Raji (cell line): Measurements from ENCODE around the gene TENM4.

Experiments
- POLR2A ChIP-seq: IDR thresholded peaks from 2 replicates; pipeline ENCODE4 v1.6.1; 2011; ENCODE audit warnings: low read depth, low read length, control low read depth; ENCODE audit not compliant: insufficient read depth

Gene TENM4

DNA sequence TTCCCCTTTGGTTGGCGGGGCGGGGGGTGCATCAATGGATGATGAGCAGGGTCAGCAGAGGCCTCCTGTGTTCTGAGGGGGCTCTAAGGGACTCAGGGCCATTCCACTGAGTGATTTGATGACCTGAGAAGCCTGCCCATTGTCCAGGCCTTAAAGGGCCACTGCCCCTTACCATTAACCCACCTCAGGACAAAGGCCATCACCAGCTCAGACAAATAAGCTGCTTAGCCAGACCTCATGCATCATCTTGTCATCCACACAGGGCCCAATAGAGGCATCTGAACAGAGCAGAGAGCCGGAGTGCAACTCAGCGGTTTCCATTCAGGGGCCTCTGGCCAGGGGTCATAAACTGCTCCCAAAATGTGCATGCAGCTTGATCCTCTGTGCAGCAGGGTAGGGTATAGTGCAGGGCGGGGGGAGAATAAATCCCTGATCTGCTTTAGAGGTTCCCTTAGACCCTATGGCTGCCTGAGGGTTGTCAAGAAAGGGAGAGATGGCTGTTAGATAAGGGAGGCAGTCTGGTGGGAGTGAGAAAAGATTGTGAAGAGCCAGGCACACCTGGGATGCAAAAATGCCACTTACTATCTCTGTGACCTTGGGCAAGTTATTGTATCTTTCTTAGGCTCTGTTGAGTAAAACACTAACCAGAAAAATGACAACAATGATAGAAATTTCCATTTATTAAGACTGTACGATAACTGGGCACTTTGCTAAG, 490.7 kb downstream of the TENM4 start:
- TF ChIP-seq POLR2A, result no peak

DNA sequence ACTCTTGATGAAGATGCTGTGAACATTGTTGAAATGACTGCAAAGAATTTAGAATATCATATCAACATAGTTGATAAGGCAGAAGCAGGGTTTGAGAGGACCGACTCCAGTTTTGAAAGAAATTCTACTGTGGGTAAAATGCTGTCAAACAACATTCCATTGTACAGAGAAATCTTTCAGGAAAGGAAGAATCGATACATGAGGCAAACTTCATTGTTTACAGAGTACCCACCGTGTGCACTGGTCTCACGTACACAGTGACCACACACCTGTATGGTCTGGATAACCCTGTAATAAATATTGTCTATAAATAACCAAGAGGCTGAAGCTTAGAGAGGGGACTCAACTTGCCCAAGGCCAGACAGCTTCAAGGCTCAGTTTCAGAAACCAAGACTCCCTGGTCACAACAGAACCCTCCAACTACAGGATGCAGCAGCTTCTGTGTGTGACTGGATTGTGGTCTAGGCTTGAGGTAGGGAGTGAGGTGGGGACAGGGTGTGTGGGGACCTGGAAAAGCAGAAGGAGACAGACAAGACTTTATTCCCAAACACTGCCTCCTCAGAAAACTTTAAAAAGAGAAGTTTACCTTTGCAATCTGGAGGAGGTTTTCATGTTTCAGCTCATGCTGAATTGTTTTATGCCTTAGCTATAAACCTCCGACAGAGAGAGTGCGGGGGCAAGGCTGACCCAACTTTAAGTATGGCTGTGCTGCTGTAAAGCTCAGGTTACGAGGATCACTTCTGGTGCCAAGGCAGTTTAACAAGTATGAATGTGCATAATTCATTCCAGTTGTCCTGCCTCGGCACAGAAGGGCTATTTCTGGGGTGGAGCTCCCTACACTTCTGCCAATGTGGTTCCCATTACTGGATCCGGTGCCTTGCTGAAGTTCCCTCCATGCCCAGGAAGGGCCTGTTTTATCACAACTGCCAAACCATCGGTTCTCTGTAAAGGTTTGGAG, 493.6 kb downstream of the TENM4 start:
- no peak for TF ChIP-seq POLR2A

DNA sequence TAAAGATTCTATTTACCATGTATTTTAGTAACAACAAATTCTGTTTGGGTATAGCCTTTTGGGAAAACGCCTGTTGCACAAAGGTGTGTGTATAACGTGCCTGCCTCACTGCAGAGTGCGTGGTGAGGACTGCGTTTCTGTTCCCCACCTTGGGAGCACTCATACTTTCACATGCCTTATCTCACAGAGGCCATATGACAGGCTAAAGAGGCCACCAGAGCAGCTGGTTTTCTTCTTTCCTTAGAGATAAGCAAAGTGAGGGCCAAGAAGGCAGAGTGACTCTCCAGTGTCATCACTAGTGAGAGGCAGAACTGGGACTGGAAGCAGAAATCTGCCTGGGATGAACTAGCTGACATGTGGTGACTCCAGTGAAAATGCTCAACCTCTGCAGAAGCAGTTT, 497.0 kb downstream of the TENM4 start:
- no peak for TF ChIP-seq POLR2A

GRCh38 chr11:78943154-78943553, 497.7 kb downstream of the TENM4 start:
- TF ChIP-seq POLR2A, result no peak

DNA sequence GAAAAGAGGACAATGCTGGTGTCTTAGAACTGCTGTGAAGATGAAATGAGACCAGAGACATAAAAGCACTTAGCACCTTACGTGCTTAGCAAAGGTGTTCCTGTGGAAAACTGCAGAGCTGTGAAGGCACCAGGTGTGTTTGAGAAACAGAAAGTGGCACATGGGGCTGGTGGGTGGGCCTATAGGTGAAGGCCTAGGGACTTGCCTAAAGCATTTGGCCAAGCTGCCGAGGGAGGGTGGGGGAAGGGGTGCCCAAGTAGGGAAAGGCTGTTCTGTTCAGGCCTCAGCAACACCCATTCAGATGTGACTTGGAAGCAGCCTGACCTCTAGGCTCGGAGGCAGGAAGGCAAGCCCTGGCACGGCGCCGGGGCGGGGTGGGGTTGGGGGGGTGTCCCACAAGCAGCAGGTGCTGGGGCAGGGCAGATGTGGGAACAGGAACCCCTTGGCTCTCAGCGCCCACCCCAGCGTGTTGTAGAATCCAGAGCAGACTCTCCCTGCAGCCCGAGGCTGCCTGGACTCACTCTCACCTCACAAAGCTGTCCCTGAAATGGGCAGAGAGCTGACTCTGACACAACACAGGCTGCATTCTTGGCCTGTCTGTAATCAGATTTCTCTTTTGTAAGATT, 499.5 kb downstream of the TENM4 start:
- TF ChIP-seq POLR2A, result no peak

DNA sequence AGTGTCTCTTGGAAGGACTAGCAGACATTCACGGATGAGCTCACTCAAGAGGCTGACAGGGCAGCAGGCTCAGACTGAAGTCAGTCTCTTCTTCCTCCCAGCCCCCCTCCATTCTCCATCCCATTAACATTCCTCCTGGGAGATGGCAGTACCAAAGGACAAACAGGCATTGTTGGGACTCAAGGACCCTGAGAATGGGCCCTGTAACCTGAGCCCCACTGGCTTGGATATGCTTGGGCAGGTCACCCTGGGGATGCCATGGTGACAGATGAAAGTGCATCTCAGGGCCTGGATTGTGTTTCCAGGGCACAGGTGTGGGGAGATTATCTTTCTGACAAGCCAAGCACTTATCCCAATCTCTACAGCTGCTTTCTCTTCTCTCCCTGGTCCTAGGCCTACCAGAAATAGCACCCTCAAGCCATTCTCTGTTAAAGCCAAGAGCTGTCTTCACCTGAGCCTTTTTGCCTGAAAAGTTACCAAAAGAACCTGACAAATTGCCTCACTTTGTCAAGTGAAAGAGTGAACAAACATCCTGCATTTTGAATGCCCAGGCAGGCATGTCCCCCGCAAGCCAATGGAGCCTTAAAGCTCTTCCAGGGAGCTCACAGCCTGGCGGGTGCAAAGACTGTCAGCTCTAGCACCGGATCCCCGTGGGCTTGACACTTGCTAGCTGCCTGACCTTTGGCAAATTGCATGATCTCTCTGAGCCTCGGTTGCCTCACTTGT, 500.2 kb downstream of the TENM4 start:
- TF ChIP-seq POLR2A, result no peak

DNA sequence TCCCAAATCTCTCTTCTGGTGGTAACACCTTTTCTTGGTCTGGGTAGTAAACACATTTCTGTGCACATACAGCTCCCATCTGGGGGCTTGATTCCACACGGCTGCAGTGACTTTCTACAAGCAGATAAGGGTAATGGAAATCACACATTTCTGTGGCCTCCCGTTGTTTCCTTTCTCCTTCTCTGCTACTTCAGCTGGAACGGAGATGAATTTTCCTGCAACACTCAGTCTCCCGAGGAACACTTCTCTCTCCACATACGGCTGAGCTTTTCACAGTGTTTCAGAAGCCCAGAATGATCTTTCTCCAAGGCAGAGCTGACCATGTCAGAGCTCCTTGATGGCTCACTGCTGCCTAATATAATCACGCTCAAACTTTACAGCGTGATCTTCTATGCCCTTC, 501.9 kb downstream of the TENM4 start:
- no peak for TF ChIP-seq POLR2A

GRCh38 chr11:78938036-78938435, 502.8 kb downstream of the TENM4 start:
- no peak for TF ChIP-seq POLR2A

DNA sequence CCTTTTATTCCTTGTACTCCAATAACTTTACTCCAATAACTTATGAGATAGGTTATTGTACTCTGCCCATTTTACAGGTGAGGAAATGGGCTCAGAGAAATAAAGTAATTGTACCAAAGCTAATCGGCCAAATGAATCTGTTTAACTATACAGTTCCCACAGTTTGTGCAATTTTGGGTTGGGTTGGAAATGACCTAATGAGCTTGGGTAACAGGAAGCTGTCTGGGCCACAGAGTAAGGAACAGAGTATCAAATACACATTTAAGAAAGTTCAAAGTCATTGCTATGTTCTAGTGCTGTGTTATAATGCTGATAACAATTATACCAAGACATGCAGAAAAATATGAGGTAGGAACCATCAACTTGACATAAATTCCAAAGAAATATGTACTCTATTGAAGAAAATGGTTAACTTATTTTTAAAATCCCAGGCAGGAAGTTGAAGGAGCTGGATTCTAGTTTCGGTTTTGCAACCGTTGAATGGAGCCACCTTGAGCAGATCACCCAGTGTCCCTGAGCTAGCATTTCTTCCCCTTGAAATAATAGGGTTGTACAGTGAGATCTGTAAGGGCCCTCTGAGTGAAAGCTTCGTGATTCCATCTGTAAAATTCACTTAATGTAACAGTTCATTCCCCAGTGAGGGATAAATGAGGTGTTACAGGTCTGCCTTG, 505.3 kb downstream of the TENM4 start:
- TF ChIP-seq POLR2A, result no peak

- no peak for TF ChIP-seq POLR2A
These were observed 507.5 kb downstream of the TENM4 start for GRCh38 chr11:78933350-78933749.

DNA sequence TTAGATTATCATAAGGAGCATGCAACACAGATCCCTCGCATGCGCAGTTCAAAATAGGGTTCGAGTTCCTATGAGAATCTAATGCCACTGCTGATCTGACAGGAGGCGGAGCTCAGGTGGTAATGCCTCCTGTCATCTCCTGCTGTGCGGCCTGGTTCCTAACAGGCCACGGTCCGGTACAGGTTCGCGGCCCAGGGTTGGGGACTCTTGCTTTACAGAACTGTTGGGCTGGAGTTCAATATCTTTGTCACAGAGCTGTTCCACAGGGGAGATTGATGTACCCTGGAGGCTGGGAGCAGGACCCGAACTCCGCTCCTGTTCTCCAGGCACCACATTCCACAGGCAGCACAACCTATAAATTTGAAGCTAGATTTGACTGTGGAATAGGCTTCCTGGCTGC, 508.1 kb downstream of the TENM4 start:
- TF ChIP-seq POLR2A, result no peak

DNA sequence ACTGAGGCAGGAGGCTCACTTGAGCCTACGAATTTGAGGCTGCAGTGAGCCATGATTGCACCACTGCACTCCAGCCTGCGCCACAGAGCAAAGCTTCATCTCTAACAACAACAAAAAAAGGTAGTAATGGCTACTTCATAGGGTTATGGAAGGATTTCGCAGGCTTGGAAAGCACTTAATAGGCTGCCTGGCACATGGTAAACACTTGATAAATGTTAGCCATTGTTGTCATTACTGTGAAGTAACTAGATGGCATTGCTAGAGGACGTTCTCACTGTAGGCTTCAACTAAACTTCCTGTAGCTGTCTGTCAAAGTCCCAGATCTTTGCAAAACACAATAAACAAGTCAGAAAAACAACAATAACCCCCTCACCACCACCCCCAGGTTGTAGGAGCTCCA, 508.9 kb downstream of the TENM4 start:
- no peak for TF ChIP-seq POLR2A

DNA sequence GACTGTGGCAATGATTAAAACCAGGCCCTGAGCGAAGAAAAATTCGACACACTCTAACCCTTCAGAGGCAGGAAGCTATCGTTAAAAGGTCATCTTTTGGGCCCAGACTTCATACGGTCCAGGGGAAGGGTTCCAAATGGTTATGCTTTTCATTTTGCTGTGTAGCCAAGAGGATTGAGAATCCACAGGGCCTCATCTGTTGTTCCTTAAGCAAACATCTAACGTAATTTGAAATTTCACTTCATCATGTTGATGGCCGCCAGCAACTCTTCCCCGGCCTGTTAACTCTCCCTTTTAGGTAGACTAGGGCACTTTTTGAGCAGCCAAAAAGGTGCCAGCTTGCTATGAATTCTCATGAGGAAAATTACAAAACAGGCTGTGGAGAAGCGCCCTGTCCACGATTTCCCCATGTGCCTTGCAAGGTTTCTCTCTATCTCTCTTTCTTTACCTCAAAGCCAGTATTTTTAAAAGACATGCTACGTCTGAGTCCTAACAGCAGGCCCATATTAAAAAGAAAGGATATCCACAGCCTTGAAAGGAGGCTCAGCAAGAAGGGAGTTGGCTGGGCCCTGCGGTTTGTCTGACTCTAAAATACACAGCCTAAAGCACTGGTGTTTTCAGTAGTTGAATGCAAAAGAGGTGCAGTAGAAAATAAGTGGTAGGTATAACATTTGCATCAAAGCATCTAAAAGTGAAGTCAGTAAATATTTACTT, 509.9 kb downstream of the TENM4 start:
- no peak for TF ChIP-seq POLR2A

- no peak for TF ChIP-seq POLR2A
These were observed 511.0 kb downstream of the TENM4 start for GRCh38 chr11:78929906-78930220.
